MCF 10A (cell line): Measurements from ENCODE around the gene COL26A1. TPM values are rescaled to one million over a fixed set of nuclear protein-coding genes. Genes with fewer than 3 reads are reported as not detected.

Experiments
- BruUV-seq: library from RNA; stranded (reverse); fragments of 400-500 nt; replicated peaks from 2 replicates; lab custom pipeline; 2021; lab: Mats Ljungman, UMichigan
- CTCF ChIA-PET: fragments of 300-600 bp; sonication (Branson Sonifier 250); formaldehyde crosslinking; extraction: SDS; loops from one replicate; lab custom pipeline; 2021; ENCODE audit warnings: antibody characterized with exemption, inconsistent platforms; lab: Yijun Ruan, JAX
- POLR2A ChIA-PET: fragments of 300-600, 350-650 bp; sonication (Branson Sonifier 250); formaldehyde crosslinking; extraction: SDS; loops from one replicate; lab custom pipeline; 2020; ENCODE audit warnings: antibody characterized with exemption, inconsistent platforms; lab: Yijun Ruan, JAX
- DNase-seq: peaks from one replicate; pipeline ENCODE4 v3.0.0-alpha.2; 2018; ENCODE audit not compliant: unreplicated experiment
- H3K27ac Mint-ChIP-seq: one replicate; pipeline ENCODE4 v1.8.0; 2022; ENCODE audit warnings: mild to moderate bottlenecking, low read depth, mixed read lengths; ENCODE audit not compliant: unreplicated experiment
- H3K27me3 Mint-ChIP-seq: one replicate; pipeline ENCODE4 v1.8.0; 2022; ENCODE audit warnings: mixed read lengths; ENCODE audit not compliant: insufficient read depth, unreplicated experiment
- H3K36me3 Mint-ChIP-seq: one replicate; pipeline ENCODE4 v1.8.0; 2022; ENCODE audit warnings: mild to moderate bottlenecking, moderate library complexity, mixed read lengths; ENCODE audit not compliant: insufficient read depth, unreplicated experiment
- H3K4me1 Mint-ChIP-seq: one replicate; pipeline ENCODE4 v1.8.0; 2022; ENCODE audit warnings: mixed read lengths; ENCODE audit not compliant: insufficient read depth, unreplicated experiment
- H3K4me3 Mint-ChIP-seq: one replicate; pipeline ENCODE4 v1.8.0; 2022; ENCODE audit warnings: mild to moderate bottlenecking, moderate library complexity, mixed read lengths; ENCODE audit not compliant: unreplicated experiment
- H3K9me3 Mint-ChIP-seq: one replicate; pipeline ENCODE4 v1.8.0; 2022; ENCODE audit warnings: mixed read lengths; ENCODE audit not compliant: unreplicated experiment
- intact Hi-C: fragments of 100-400 bp; cut with micrococcal nuclease; formaldehyde crosslinking; loops from 2 replicates; pipeline ENCODE4 v1.14.1; 2022
- total RNA-seq: library from RNA; stranded (reverse); gene quantifications from 2 replicates; pipeline ENCODE4 v1.2.3, GENCODE V29; 2022
- TF ChIP-seq, protein P1 (sequence below): fragments of 200-600 bp; IDR thresholded peaks from one replicate; pipeline ENCODE4 v1.8.0; 2022; ENCODE audit warnings: antibody characterized with exemption, mild to moderate bottlenecking; ENCODE audit not compliant: unreplicated experiment

The COL26A1 gene
- total RNA-seq, 1 experiment from 2014 or later: not detected

- TF ChIP-seq, protein P1, sequence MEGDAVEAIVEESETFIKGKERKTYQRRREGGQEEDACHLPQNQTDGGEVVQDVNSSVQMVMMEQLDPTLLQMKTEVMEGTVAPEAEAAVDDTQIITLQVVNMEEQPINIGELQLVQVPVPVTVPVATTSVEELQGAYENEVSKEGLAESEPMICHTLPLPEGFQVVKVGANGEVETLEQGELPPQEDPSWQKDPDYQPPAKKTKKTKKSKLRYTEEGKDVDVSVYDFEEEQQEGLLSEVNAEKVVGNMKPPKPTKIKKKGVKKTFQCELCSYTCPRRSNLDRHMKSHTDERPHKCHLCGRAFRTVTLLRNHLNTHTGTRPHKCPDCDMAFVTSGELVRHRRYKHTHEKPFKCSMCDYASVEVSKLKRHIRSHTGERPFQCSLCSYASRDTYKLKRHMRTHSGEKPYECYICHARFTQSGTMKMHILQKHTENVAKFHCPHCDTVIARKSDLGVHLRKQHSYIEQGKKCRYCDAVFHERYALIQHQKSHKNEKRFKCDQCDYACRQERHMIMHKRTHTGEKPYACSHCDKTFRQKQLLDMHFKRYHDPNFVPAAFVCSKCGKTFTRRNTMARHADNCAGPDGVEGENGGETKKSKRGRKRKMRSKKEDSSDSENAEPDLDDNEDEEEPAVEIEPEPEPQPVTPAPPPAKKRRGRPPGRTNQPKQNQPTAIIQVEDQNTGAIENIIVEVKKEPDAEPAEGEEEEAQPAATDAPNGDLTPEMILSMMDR: no peak
- Mint-ChIP-seq H3K27me3 (peaks cover under 1% of the 10 kb centered on the region), H3K27ac (no peak overlapping the region), H3K36me3 (no peaks in the 10 kb centered on the region), H3K4me1 (peaks cover 5% of the 10 kb centered on the region), H3K4me3 (no peak overlapping the region), H3K9me3 (no peaks in the 10 kb centered on the region)
- no peak for DNase-seq
- BruUV-seq: no TSS peak
- ChIA-PET CTCF (no interaction called here), POLR2A (interaction anchor here (0.6 kb wide), 1 partner anchor 25 kb away, joined by 3 read pairs; no protein-coding TSS in a partner anchor)
- intact Hi-C loops: no loop called here
These were observed 185.4 kb downstream of the COL26A1 start for GRCh38 chr7:101547916-101548661.

- ChIA-PET POLR2A (no interaction called here), CTCF (interaction anchor here (0.6 kb wide), 1 partner anchor 1596 kb away, joined by 3 read pairs; no protein-coding TSS in a partner anchor)
- intact Hi-C loops: no loop called here
These were observed 187.1 kb downstream of the COL26A1 start for GRCh38 chr7:101549734-101550133.

GRCh38 chr7:101550641-101551541 is 188.2 kb downstream of the COL26A1 start:
- DNase-seq: no peak
- H3K9me3 Mint-ChIP-seq: no peaks in the 10 kb centered on the region
- ChIA-PET POLR2A (no interaction called here), CTCF (interaction anchor here (0.9 to 1.5 kb wide), 2 partner anchors 8 to 52 kb away, joined by 7 to 12 read pairs; no protein-coding TSS in a partner anchor)
- no peak overlapping the region for H3K27ac Mint-ChIP-seq
- H3K4me1 Mint-ChIP-seq: peaks cover 5% of the 10 kb centered on the region
- H3K27me3 Mint-ChIP-seq: peaks cover 28% of the 10 kb centered on the region
- TF ChIP-seq, protein P1: no peak
- H3K36me3 Mint-ChIP-seq: no peaks in the 10 kb centered on the region
- intact Hi-C loops: no loop called here
- no peak overlapping the region for H3K4me3 Mint-ChIP-seq
- no TSS peak for BruUV-seq

More at GRCh38 chr7:101549734-101550133, 187.1 kb downstream of the COL26A1 start:
- no peak for DNase-seq
- H3K36me3 Mint-ChIP-seq: no peaks in the 10 kb centered on the region
- TF ChIP-seq, protein P1: no peak
- H3K27ac Mint-ChIP-seq: no peak overlapping the region
- H3K4me3 Mint-ChIP-seq: no peak overlapping the region
- H3K9me3 Mint-ChIP-seq: no peaks in the 10 kb centered on the region
- H3K4me1 Mint-ChIP-seq: peaks cover 5% of the 10 kb centered on the region
- peaks cover 17% of the 10 kb centered on the region for H3K27me3 Mint-ChIP-seq
- BruUV-seq: no TSS peak
